GM23248 (cell line): ENCODE data around the gene OR13J1. TPM values are rescaled to one million over a fixed set of nuclear protein-coding genes. Genes with fewer than 3 reads are reported as not detected.
A peak's percentile ranks its signal among the peaks of the same experiment; 100 is the strongest.

ENCODE experiments used
- DNase-seq: peaks from one replicate; pipeline ENCODE4 v3.0.0-alpha.2; 2015
- H2AFZ ChIP-seq: fragments of 200-600 bp; sonication (generic); 2 replicates; pipeline ENCODE4 v1.6.1; 2016; ENCODE audit warnings: antibody characterized with exemption
- H3F3A ChIP-seq: fragments of 200-600 bp; sonication (generic); 2 replicates; pipeline ENCODE4 v1.6.1; 2016; ENCODE audit warnings: mild to moderate bottlenecking, antibody characterized with exemption, mixed run types; ENCODE audit not compliant: insufficient read depth
- H3K27ac ChIP-seq: fragments of 200-600 bp; sonication (generic); 2 replicates; pipeline ENCODE4 v1.5.1; 2016; ENCODE audit warnings: mild to moderate bottlenecking
- H3K27me3 ChIP-seq: fragments of 200-600 bp; sonication (generic); replicated peaks from 2 replicates; pipeline ENCODE4 v1.6.1; 2016; ENCODE audit warnings: mild to moderate bottlenecking; ENCODE audit not compliant: insufficient read depth
- H3K36me3 ChIP-seq: fragments of 200-600 bp; sonication (generic); 2 replicates; pipeline ENCODE4 v1.6.1; 2016; ENCODE audit warnings: low read depth, mild to moderate bottlenecking
- H3K4me1 ChIP-seq: fragments of 200-600 bp; sonication (generic); 2 replicates; pipeline ENCODE4 v1.6.1; 2016; ENCODE audit warnings: mild to moderate bottlenecking; ENCODE audit not compliant: insufficient read depth
- H3K4me2 ChIP-seq: fragments of 200-600 bp; sonication (generic); one replicate; pipeline ENCODE4 v1.6.1; 2016; ENCODE audit warnings: mild to moderate bottlenecking; ENCODE audit not compliant: unreplicated experiment
- H3K4me3 ChIP-seq: fragments of 200-600 bp; sonication (generic); 2 replicates; pipeline ENCODE4 v1.5.1; 2016; ENCODE audit warnings: mild to moderate bottlenecking
- H3K79me2 ChIP-seq: fragments of 200-600 bp; sonication (generic); 2 replicates; pipeline ENCODE4 v1.6.1; 2016; ENCODE audit warnings: mild to moderate bottlenecking; ENCODE audit not compliant: insufficient read depth
- H3K9ac ChIP-seq: fragments of 200-600 bp; sonication (generic); 2 replicates; pipeline ENCODE4 v1.6.1; 2016; ENCODE audit warnings: mild to moderate bottlenecking
- H3K9me2 ChIP-seq: fragments of 200-600 bp; sonication (generic); 2 replicates; pipeline ENCODE4 v1.6.1; 2016; ENCODE audit warnings: mixed run types, mild to moderate bottlenecking, moderate library complexity; ENCODE audit not compliant: insufficient read depth
- H3K9me3 ChIP-seq: fragments of 200-600 bp; sonication (generic); one replicate; pipeline ENCODE4 v1.6.1; 2017; ENCODE audit warnings: low read depth
- H4K20me1 ChIP-seq: fragments of 200-600 bp; sonication (generic); 2 replicates; pipeline ENCODE4 v1.6.0; 2016; ENCODE audit not compliant: insufficient read depth
- EZH2 ChIP-seq: fragments of 200-600 bp; sonication (generic); IDR thresholded peaks from 2 replicates; pipeline ENCODE4 v1.6.1; 2018; ENCODE audit warnings: antibody characterized with exemption, mild to moderate bottlenecking; ENCODE audit not compliant: insufficient read depth, poor library complexity, severe bottlenecking
- EZH2phosphoT487 ChIP-seq: fragments of 200-600 bp; sonication (generic); IDR thresholded peaks from 2 replicates; pipeline ENCODE4 v1.6.1; 2018; ENCODE audit warnings: antibody characterized with exemption, moderate library complexity, mild to moderate bottlenecking, low read depth; ENCODE audit not compliant: insufficient read depth
- WGBS, 2 experiments: methylation state at CpG; one replicate each; pipeline ENCODE4 v1.1.6; 2015 to 2017; ENCODE audit warnings: low lambda C conversion rate in 2 of 2, low coverage in 1 of 2; ENCODE audit errors: missing lambda C conversion rate in 2 of 2; 5-methylcytosine and 5-hydroxymethylcytosine counted together
- in situ Hi-C: fragments of 300-500 bp; cut with MboI; formaldehyde crosslinking; loops from 2 replicates; pipeline ENCODE4 v1.15.0; 2020
- polyA plus RNA-seq: library from polyadenylated mRNA; unstranded; fragments of >200 nt; fragmentation: Nextera tagmentation; extraction: Ambion mirVana; gene quantifications from 2 replicates; pipeline ENCODE4 v1.2.1, GENCODE V29; 2016
- total RNA-seq: library from RNA; depleted of rRNA; stranded (reverse); fragments of >200 nt; shearing (Covaris generic); gene quantifications from 2 replicates; pipeline ENCODE4 v1.2.3, GENCODE V29; 2014

Gene OR13J1
- total and polyA plus RNA-seq, 2 experiments from 2014 or later = not detected

DNA sequence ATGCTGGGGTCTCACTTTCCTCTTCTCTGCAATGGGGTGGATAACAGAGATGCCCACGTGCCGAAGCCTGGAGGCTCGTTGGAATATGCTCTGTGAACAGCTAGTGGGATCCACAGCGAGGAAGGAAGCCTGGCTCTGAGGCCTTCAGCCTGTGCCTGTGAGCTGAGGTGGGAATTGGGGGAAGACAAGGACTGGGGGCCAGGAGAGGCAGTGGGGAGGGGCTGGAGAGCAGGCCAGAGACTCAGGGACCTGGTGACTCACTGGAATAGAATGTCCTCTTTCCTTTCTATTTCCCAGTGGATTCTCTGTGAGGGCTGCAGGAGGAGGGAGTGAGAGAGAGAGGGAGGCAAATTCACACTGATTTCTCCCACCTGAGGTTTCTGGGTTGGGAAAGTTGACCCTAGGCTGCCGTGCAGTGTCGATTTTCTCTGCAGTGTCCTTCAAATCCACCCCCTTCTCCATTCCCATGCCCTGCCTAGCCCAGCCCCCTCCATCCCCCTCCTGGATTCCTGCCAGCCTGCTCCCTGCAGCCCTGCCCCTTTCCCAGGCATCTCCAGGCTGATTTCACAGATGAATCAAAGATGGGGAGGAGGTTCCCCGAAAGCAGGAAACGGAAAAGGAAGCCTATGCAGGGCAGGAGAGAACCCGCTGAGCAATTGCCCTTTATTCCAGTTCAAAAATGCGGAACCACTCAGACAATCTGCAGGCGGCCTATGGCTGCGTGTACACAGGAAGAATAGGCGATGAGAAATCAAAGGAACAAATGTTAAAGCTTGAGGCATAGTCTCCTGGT lies 37.7 kb upstream of the OR13J1 start:
- peak overlapping the region; percentile 74 for H3K4me2 ChIP-seq
- no peaks in the 10 kb centered on the region for H4K20me1 ChIP-seq
- no peaks in the 10 kb centered on the region for H3K9me2 ChIP-seq
- peak overlapping the region; percentile 56 for H3K4me3 ChIP-seq
- no peak for TF ChIP-seq EZH2
- no peak for TF ChIP-seq EZH2phosphoT487
- no peaks in the 10 kb centered on the region for H3K27me3 ChIP-seq
- peak overlapping the region; percentile 84 for H3K9ac ChIP-seq
- H3K9me3 ChIP-seq = no peaks in the 10 kb centered on the region
- H3K79me2 ChIP-seq = no peaks in the 10 kb centered on the region
- peaks cover 43% of the 10 kb centered on the region for H3F3A ChIP-seq
- WGBS, 2 experiments = 1 to 5% methylated on average over 13 of the region's 13 CpGs
- in situ Hi-C loops = no loop called here
- H3K4me1 ChIP-seq = peaks cover 52% of the 10 kb centered on the region
- no peaks in the 10 kb centered on the region for H3K36me3 ChIP-seq
- H3K27ac ChIP-seq = peak overlapping the region; percentile 97
- H2AFZ ChIP-seq = peak overlapping the region; percentile 83
- DNase-seq = peak; percentile 87

GRCh38 chr9:35906923-35907699 lies 36.9 kb upstream of the OR13J1 start:
- peak overlapping the region; percentile 74 for H3K4me2 ChIP-seq
- peak overlapping the region; percentile 84 for H3K9ac ChIP-seq
- no peaks in the 10 kb centered on the region for H3K79me2 ChIP-seq
- H3K27ac ChIP-seq = peak overlapping the region; percentile 97
- peaks cover 52% of the 10 kb centered on the region for H3K4me1 ChIP-seq
- H3K36me3 ChIP-seq = no peaks in the 10 kb centered on the region
- H3K4me3 ChIP-seq = peak overlapping the region; percentile 56
- peak overlapping the region; percentile 83 for H2AFZ ChIP-seq
- no peaks in the 10 kb centered on the region for H3K9me2 ChIP-seq
- peaks cover 43% of the 10 kb centered on the region for H3F3A ChIP-seq
- in situ Hi-C loops = no loop called here
- H4K20me1 ChIP-seq = no peaks in the 10 kb centered on the region
- no peaks in the 10 kb centered on the region for H3K9me3 ChIP-seq
- 4 to 5% methylated on average over 13 to 14 of the region's 14 CpGs for WGBS, 2 experiments
- TF ChIP-seq EZH2phosphoT487 (no peak), EZH2 (no peak)
- H3K27me3 ChIP-seq = no peaks in the 10 kb centered on the region
- DNase-seq = peak; percentile 90

GRCh38 chr9:35905912-35906679 lies 35.9 kb upstream of the OR13J1 start, which contains the start of gene HRCT1:
Gene HRCT1 (plus strand): TSS chr9:35906202. CDS start chr9:35906288, 86 bp downstream.
- TF ChIP-seq EZH2 = no peak
- TF ChIP-seq EZH2phosphoT487 = no peak
- in situ Hi-C loops = no loop called here

More at GRCh38 chr9:35905912-35906679, 35.9 kb upstream of the OR13J1 start, which contains the start of gene HRCT1:
- Histone ChIP-seq H3K4me3 (peak within 1 kb of the TSS; percentile 56), H3K36me3 (no peaks in the 10 kb centered on the region), H4K20me1 (no peaks in the 10 kb centered on the region), H3K27ac (peak within 1 kb of the TSS; percentile 97), H2AFZ (peak within 1 kb of the TSS; percentile 83), H3K4me2 (peak within 1 kb of the TSS; percentile 74), H3F3A (peaks cover 43% of the 10 kb centered on the region), H3K9me2 (no peaks in the 10 kb centered on the region), H3K4me1 (peaks cover 51% of the 10 kb centered on the region), H3K9ac (peak within 1 kb of the TSS; percentile 84), H3K9me3 (no peaks in the 10 kb centered on the region), H3K27me3 (no peaks in the 10 kb centered on the region), H3K79me2 (no peaks in the 10 kb centered on the region)
- DNase-seq = peak; percentile 97
- 9 to 17% methylated on average over 20 to 30 of the region's 30 CpGs for WGBS, 2 experiments
